ENCODE data around the gene CDH16. TPM values are rescaled to one million over a fixed set of nuclear protein-coding genes. Genes with fewer than 3 reads are reported as not detected.
"Not testable (repeated sequence)": the region's sequence is repeated elsewhere in the genome, so short reads cannot be mapped to it uniquely, and the experiment has no call there.

CDH16 gene
- total RNA-seq, 2 donors from 2014 or later = not detected

DNA sequence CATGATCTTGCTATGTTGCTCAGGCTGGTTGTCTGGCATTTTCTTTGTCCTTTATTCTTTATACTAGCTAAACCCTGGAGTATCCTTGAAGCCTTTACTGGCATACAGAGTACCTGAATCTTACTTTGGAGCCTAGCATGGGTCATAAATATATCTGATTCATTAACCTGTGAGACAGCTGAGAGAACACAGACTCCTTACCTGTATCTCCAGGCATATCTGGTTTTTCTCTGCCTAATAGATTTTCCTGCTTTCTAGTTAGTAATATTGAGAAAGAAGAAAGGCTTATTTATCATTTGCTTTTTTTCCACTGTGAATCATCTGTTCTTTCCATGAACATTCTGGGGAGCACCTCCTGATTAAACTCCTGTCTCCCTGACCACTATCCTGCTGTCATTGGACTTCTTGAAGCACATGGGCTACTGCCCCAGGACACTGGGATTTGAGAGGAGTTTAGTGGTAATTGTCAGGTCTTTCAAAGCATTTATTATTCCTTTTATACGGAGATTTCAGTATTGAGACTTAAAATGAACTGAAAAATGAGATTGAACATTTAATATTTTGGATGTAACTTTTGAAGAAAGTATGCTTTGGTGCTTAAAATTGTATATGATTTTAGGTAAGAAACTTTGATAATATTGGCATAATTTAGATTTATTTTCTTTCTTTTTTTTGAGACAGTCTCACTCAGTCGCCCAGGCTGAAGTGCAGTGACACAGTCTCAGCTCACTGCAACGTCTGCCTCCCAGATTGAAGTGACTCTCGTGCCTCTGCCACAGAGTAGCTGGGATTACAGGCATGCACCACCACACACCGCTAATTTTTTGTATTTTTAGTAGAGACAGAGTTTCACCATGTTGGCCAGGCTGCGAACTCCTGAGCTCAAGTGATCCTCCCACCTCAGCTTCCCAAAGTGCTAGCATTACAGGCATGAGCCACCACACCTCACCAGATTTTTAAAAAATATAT, 29.8 kb downstream of the CDH16 start:
- DNase-seq (ENCODE audit: low spot score) = no peak

DNA sequence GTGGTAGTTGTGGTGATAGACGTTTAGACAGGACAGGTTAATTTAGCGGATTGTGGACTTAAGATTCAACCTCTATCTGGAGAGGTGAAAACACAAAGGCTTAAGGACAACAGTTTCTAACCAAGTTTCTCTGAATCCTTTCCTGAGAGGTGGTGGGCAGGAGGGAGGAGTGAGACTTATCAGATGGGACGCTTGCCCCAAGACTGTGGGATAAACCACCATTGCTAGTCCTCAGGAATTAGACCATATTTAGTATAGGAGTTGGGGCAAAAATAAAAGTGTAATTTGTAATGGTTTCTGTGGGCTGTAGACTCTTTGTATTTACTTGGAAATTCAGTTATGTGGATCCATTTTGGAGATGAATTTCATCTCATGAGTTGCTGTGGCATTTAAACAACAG, 31.8 kb downstream of the CDH16 start:
- intact Hi-C loops (cut with DNase I) = no loop called here
- no peak for DNase-seq (ENCODE audit: low spot score)

More for the DNA sequence above, 29.8 kb downstream of the CDH16 start:
- intact Hi-C loops (cut with DNase I) = no loop called here

GRCh38 chr16:66886321-66886720, 32.4 kb downstream of the CDH16 start:
- no peak for DNase-seq (ENCODE audit: low spot score)

GRCh38 chr16:66885491-66885890, 33.2 kb downstream of the CDH16 start:
- DNase-seq (ENCODE audit: low spot score) = peak; percentile 72
- intact Hi-C loops (cut with DNase I) = no loop called here

More at GRCh38 chr16:66886321-66886720, 32.4 kb downstream of the CDH16 start:
- intact Hi-C loops (cut with DNase I) = no loop called here

DNA sequence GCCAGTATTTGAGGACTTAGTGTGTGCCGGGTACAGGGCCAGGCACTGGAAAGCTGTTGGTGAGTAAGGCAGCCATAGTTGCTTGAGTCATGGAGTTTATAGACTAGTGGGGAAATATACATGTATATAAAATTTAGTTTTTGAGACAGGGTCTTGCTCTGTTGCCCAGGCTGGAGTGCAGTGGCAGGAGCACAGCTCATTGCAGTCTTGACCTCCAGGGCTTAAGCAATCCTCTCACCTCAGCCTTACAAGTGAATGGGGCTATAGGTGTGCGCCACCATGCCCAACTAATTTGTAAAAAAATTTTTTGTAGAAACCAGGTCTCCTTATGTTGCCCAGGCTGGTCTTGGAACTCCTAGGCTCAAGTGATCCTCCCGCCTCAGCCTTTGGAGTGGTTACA, 36.0 kb downstream of the CDH16 start:
- intact Hi-C loops (cut with DNase I) = no loop called here
- DNase-seq (ENCODE audit: low spot score) = no peak

- intact Hi-C loops (cut with DNase I) = no loop called here
- no peak for DNase-seq (ENCODE audit: low spot score)
Observed at GRCh38 chr16:66881964-66882508, 36.6 kb downstream of the CDH16 start.

DNA sequence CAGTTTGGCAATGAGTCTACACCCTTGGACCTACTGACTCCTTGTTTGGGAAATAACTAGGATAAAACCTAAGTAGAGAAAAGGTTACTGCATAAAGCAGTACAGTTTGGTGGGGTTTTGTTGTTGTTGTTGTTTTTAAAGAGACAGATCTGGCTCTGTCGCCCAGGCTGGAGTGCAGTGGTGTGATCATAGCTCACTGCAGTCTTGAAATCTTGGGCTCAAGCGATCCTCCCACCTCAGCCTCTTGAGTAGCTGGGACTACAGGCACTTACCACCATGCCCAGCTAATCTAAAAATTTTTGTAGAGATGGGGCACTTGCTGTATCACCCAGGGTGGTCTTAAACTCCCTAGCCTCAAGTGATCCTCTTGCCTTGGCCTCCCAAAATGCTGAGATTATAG, 37.1 kb downstream of the CDH16 start:
- intact Hi-C loops (cut with DNase I) = no loop called here
- no peak for DNase-seq (ENCODE audit: low spot score)

- intact Hi-C loops (cut with DNase I) = no loop called here
Observed at GRCh38 chr16:66881014-66881417, 37.7 kb downstream of the CDH16 start.

DNA sequence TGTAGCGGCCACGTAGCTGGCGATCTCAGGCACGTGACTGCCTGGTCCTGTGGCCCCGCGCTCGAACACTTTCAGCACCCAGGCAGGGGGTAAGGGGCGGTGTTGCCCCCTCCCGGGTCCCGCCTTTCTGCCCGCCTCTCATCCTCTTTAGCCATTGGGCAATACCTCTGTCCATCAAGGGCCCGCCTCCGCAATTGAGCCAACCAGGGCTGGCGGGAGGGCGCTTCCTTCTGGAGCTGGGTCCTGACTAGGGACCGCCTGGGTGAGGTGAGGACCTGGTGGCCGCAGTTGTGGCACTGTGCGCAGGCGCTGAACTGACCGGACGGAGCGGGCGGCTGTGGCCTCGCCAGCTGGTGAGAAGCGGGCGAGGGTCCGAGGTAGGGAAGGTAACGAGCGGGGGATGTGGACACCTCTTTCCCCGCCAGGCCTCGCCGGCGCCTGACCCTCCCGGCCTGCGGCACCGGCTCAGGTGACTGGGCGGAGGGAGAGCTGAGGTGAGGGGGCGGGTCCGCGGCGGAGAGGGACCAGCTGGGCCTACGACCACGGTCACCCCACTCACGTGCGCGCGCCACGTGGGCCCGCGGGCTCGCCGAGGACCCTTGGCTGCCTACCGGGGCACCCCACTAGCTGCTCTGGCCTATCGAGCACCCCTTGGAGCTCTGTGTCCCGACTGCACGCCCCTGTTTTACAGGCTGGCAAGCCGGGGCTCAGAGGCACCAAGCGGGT, 38.2 kb downstream of the CDH16 start, which contains the start of gene PDP2:
PDP2 (plus strand) TSS at position 228 of the 726 bp plus-strand sequence. CDS start 3,770 bp downstream, outside the sequence.
- peak; percentile 97 for DNase-seq (ENCODE audit: low spot score)
- intact Hi-C loops (cut with DNase I) = no loop called here

More at GRCh38 chr16:66881014-66881417, 37.7 kb downstream of the CDH16 start:
- peak; percentile 69 for DNase-seq (ENCODE audit: low spot score)

DNA sequence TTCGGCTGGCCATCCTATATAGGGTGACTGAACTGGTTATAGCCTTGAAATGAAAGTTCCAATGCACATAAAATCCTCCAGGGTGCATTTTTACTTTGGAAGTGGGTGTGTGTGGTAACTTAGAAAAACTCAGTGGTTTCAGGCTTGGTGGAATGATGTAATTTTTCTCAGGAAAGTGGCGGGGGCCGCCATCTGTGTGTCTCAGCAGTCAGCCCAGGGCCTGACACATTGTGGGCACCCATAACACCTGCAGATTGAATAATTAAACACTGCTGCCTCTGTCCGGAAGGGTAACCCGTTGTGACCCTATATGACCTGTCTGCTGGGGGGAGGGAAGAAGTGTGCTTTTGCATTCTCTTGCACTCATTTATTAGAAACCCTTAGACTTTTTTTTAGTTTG, 40.6 kb downstream of the CDH16 start:
- intact Hi-C loops (cut with DNase I) = loop anchor here in 1 of 2 donors (10.0 kb wide), 1 partner anchor 273 kb away; the partner anchor contains the start of gene CMTM3
- DNase-seq (ENCODE audit: low spot score) = no peak

GRCh38 chr16:66874079-66874775, 44.5 kb downstream of the CDH16 start:
- intact Hi-C loops (cut with DNase I) = loop anchor here in 1 of 2 donors (10.0 kb wide), 1 partner anchor 269 kb away; the partner anchor contains the start of gene CMTM3
- peak; percentile 73 for DNase-seq (ENCODE audit: low spot score)

DNA sequence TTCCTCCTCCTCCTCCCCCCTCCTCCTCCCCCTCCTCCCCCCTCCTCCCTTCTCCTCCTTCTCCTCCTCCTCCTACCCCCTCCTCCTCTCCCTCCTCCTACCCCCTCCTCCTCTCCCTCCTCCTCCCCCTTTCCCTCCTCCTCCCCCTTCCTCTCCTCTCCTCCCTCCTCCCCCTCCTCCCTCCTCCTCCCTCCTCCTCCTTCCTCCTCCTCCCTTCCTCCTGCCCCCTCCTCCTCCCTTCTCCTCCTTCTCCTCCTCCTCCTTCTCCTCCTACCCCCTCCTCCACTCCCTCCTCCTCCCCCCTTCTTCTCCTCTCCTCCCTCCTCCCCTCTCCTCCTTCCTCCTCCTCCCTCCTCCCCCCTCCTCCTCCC, 45.0 kb downstream of the CDH16 start:
- intact Hi-C loops (cut with DNase I) = loop anchor here in 1 of 2 donors (2.0 to 10.0 kb wide), 2 partner anchors 269 to 449 kb away; partner anchors contain the start of gene CMTM3
- no peak for DNase-seq (ENCODE audit: low spot score)

DNA sequence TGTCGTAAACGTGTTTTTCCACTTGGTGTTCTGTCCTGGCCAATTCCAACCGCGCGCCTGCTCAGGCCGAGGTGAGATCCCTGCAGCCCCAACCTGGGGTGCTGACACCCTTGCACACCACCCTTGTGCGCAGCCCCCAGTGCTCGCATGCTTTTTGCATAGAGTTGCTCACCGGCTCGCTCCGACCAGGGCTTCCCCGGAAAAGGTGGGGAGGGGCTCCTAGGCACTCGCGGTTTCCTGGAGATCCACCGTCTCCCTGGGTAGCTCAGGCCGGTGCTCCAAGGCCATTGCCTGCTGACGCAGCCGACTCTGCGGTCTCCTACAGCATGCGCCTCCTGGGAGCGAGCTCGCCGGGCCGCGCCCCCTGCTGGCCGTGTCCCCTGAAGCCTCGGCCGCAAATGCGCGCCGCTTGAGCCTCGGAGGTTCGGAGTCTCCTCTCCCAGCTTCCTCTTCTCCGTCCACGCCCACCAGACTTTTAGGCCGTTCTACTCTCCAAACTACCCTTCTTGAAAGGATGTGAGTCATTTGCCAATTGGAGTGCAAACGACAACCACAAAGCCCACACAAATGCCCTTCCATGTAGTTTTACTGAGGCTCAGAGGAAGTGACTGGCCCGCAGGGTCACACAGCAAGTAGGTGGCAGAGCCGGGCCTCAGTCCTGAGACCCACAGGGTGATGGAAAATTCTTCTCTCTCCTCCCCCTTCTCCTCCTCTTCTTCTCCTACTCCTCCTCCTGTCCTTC, 45.6 kb downstream of the CDH16 start:
- DNase-seq (ENCODE audit: low spot score) = peak; percentile 98
- intact Hi-C loops (cut with DNase I) = loop anchor here in 1 of 2 donors (2.0 to 10.0 kb wide), 2 partner anchors 268 to 448 kb away; partner anchors contain the start of gene CMTM3

DNA sequence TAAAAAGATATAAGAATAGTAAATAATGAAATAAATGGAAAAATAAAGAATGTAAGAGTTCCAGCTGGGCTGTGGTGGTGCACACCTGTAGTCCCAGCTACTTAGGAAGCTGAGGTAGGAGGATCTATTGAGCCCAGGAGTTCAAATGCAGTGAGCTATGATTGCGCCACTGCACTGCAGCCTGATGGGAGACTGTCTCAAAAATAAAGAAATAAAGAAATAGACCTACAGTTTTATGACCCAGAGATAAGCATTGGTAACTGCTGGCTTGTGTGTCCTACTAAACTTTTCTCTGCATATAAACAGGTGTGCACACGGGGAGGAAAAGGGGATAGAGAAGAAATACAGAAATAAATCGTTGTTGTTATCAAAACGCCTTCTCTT, 46.1 kb downstream of the CDH16 start:
- DNase-seq (ENCODE audit: low spot score) = no peak
- intact Hi-C loops (cut with DNase I) = loop anchor here in 1 of 2 donors (2.0 to 10.0 kb wide), 2 partner anchors 268 to 448 kb away; partner anchors contain the start of gene CMTM3

- peak; percentile 37 for DNase-seq (ENCODE audit: low spot score)
- intact Hi-C loops (cut with DNase I) = loop anchor here in 1 of 2 donors (2.0 to 10.0 kb wide), 2 partner anchors 267 to 447 kb away; partner anchors contain the start of gene CMTM3
Observed at GRCh38 chr16:66871840-66872239, 46.8 kb downstream of the CDH16 start.

GRCh38 chr16:66871363-66871762, 47.3 kb downstream of the CDH16 start:
- DNase-seq (ENCODE audit: low spot score) = not testable (repeated sequence)
- intact Hi-C loops (cut with DNase I) = loop anchor here in 1 of 2 donors (10.0 kb wide), 1 partner anchor 267 kb away; the partner anchor contains the start of gene CMTM3

- no peak for DNase-seq (ENCODE audit: low spot score)
- intact Hi-C loops (cut with DNase I) = loop anchor here in 1 of 2 donors (5.0 kb wide), 2 partner anchors 37 to 262 kb away; partner anchors contain the start of gene NAE1
Observed at GRCh38 chr16:66869424-66869823, 49.3 kb downstream of the CDH16 start.

DNA sequence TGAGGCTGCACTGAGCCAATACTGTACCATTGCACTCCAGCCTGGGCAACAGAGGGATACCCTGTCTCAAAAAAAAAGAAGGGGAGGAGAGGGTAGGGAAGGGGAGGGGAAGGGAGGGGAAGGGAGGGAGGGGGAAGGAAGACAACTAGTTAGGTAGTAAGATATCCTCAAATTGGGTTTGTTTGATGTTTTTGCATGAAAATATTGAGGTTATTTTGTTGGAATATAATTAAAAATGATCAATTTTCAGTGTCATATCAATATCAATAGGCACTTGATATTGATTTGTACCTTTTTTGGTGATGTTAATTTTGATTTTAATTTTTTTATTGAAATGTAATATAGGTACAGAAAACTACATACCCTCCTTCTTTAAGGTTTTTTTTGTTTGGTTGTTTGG, 55.0 kb downstream of the CDH16 start:
- intact Hi-C loops (cut with DNase I) = no loop called here
- DNase-seq (ENCODE audit: low spot score) = no peak

Data from posterior vena cava (tissue), 2 donors.